Esophagus squamous epithelium (tissue), 4 donors: Measurements from ENCODE around the gene PLCXD3.

Experiments used
- CTCF ChIP-seq, 6 experiments: fragments of 450-650 bp in 4 of 6; fragments of 200-600 bp in 2 of 6; sonication (generic) in 2 of 6; IDR thresholded peaks; one replicate each; pipeline ENCODE4 v1.5.1; 2016 to 2019; ENCODE audit warnings: antibody characterized with exemption in 6 of 6, mild to moderate bottlenecking in 4 of 6, moderate library complexity in 4 of 6
- POLR2A ChIP-seq, 4 donors: fragments of 450-650 bp; IDR thresholded peaks; one replicate each; pipeline ENCODE4 v1.6.1; 2017; ENCODE audit warnings: antibody characterized with exemption in 4 of 4, mild to moderate bottlenecking in 4 of 4, moderate library complexity in 3 of 4

- TF ChIP-seq CTCF (IDR thresholded peaks at IDR 0.05) (no peak), POLR2A (IDR thresholded peaks at IDR 0.05) (no peak)
These were observed 27.2 kb upstream of the PLCXD3 start for GRCh38 chr5:41537581-41537980.
